Measurements from ENCODE around the gene ACOT11. TPM values are rescaled to one million over a fixed set of nuclear protein-coding genes. Genes with fewer than 3 reads are reported as not detected.

ACOT11 gene
- total and polyA plus RNA-seq, 4 experiments from 2014 or later: 0.64 to 1.00 TPM; not detected in 2

GRCh38 chr1:54546651-54547401, 1.2 kb upstream of the ACOT11 start:
- no peak overlapping the region for H3K27ac ChIP-seq (ENCODE audit: low read depth, low read length)
- Mint-ChIP-seq H3K4me3 (no peak overlapping the region), H3K4me1 (peaks cover 4 to 20% (median 5%) of the 10 kb centered on the region in 4 donors), H3K27ac (peak overlapping the region in 2 of 7 donors; percentile 6 to 36), H3K9me3 (no peaks in the 10 kb centered on the region), H3K36me3 (no peaks in the 10 kb centered on the region), H3K27me3 (no peaks in the 10 kb centered on the region)
- H3K27me3 ChIP-seq (ENCODE audit: insufficient read depth, low read length): no peaks in the 10 kb centered on the region
- ChIA-PET CTCF (ENCODE audit: partially characterized antibody) (no interaction called here), POLR2A (ENCODE audit: partially characterized antibody) (no interaction called here)
- peaks cover 10% of the 10 kb centered on the region for H3K4me1 ChIP-seq (ENCODE audit: insufficient read depth, low read length)
- H3K9me3 ChIP-seq (ENCODE audit: control insufficient read depth in 1 of 2, low read length in 2 of 2): no peaks in the 10 kb centered on the region
- no peak overlapping the region for H3K4me3 ChIP-seq (ENCODE audit: low read length in 2 of 2)
- no peaks in the 10 kb centered on the region for H3K36me3 ChIP-seq (ENCODE audit: insufficient read depth, low read length)
- intact Hi-C loops (cut with micrococcal nuclease): no loop called here
- DNase-seq: no peak

- Mint-ChIP-seq H3K4me3 (no peak overlapping the region), H3K27ac (peak overlapping the region in 1 of 7 donors; percentile 68), H3K36me3 (no peaks in the 10 kb centered on the region), H3K9me3 (no peaks in the 10 kb centered on the region), H3K4me1 (peaks cover 0 to 10% (median 0%) of the 10 kb centered on the region in 4 donors), H3K27me3 (no peaks in the 10 kb centered on the region)
- ChIA-PET POLR2A (ENCODE audit: partially characterized antibody) (no interaction called here), CTCF (ENCODE audit: partially characterized antibody) (interaction anchor here (1.3 kb wide), 1 partner anchor 14 kb away, joined by 3 read pairs; no protein-coding TSS in a partner anchor)
- Histone ChIP-seq H3K27ac (ENCODE audit: low read depth, low read length) (no peak overlapping the region), H3K4me1 (ENCODE audit: insufficient read depth, low read length) (no peaks in the 10 kb centered on the region), H3K9me3 (ENCODE audit: control insufficient read depth in 1 of 2, low read length in 2 of 2) (no peaks in the 10 kb centered on the region), H3K4me3 (ENCODE audit: low read length in 2 of 2) (no peak overlapping the region), H3K27me3 (ENCODE audit: insufficient read depth, low read length) (no peaks in the 10 kb centered on the region), H3K36me3 (ENCODE audit: insufficient read depth, low read length) (no peaks in the 10 kb centered on the region)
- intact Hi-C loops (cut with micrococcal nuclease): no loop called here
- DNase-seq: no peak
Observed at GRCh38 chr1:54548389-54549044, 489 bp downstream of the ACOT11 start.

- no peaks in the 10 kb centered on the region for H3K27me3 ChIP-seq (ENCODE audit: insufficient read depth, low read length)
- POLR2A ChIA-PET (ENCODE audit: partially characterized antibody): no interaction called here
- Mint-ChIP-seq H3K36me3 (no peaks in the 10 kb centered on the region), H3K27ac (no peak overlapping the region), H3K9me3 (no peaks in the 10 kb centered on the region), H3K27me3 (no peaks in the 10 kb centered on the region), H3K4me3 (no peak overlapping the region), H3K4me1 (peaks cover 0 to 8% (median 0%) of the 10 kb centered on the region in 4 donors)
- no peaks in the 10 kb centered on the region for H3K4me1 ChIP-seq (ENCODE audit: insufficient read depth, low read length)
- no peaks in the 10 kb centered on the region for H3K9me3 ChIP-seq (ENCODE audit: control insufficient read depth in 1 of 2, low read length in 2 of 2)
- no peak overlapping the region for H3K27ac ChIP-seq (ENCODE audit: low read depth, low read length)
- no peaks in the 10 kb centered on the region for H3K36me3 ChIP-seq (ENCODE audit: insufficient read depth, low read length)
- DNase-seq: no peak
- intact Hi-C loops (cut with micrococcal nuclease): no loop called here
- no peak overlapping the region for H3K4me3 ChIP-seq (ENCODE audit: low read length in 2 of 2)
- CTCF ChIA-PET (ENCODE audit: partially characterized antibody): interaction anchor here (1.1 to 1.3 kb wide), 2 partner anchors 14 to 431 kb away, joined by 3 read pairs; no protein-coding TSS in a partner anchor
Observed at GRCh38 chr1:54549181-54549924, 1.3 kb downstream of the ACOT11 start.

- CTCF ChIA-PET (ENCODE audit: partially characterized antibody): no interaction called here
- Histone ChIP-seq H3K9me3 (ENCODE audit: control insufficient read depth in 1 of 2, low read length in 2 of 2) (no peaks in the 10 kb centered on the region), H3K4me1 (ENCODE audit: insufficient read depth, low read length) (no peaks in the 10 kb centered on the region), H3K36me3 (ENCODE audit: insufficient read depth, low read length) (no peaks in the 10 kb centered on the region), H3K27me3 (ENCODE audit: insufficient read depth, low read length) (no peaks in the 10 kb centered on the region), H3K27ac (ENCODE audit: low read depth, low read length) (no peak overlapping the region), H3K4me3 (ENCODE audit: low read length in 2 of 2) (no peak overlapping the region)
- Mint-ChIP-seq H3K36me3 (peaks cover 0 to 3% of the 10 kb centered on the region in 2 donors), H3K4me3 (no peak overlapping the region), H3K4me1 (no peaks in the 10 kb centered on the region), H3K27me3 (no peaks in the 10 kb centered on the region), H3K27ac (no peak overlapping the region), H3K9me3 (peaks cover 0 to 7% (median 1%) of the 10 kb centered on the region in 8 donors)
- intact Hi-C loops (cut with micrococcal nuclease): no loop called here
- DNase-seq: no peak
- POLR2A ChIA-PET (ENCODE audit: partially characterized antibody): no interaction called here
Observed at GRCh38 chr1:54551891-54552290, 3.9 kb downstream of the ACOT11 start.

- no peaks in the 10 kb centered on the region for H3K9me3 ChIP-seq (ENCODE audit: control insufficient read depth in 1 of 2, low read length in 2 of 2)
- no peaks in the 10 kb centered on the region for H3K4me1 Mint-ChIP-seq
- peaks cover 0 to 7% (median 1%) of the 10 kb centered on the region in 8 donors for H3K9me3 Mint-ChIP-seq
- H3K27me3 ChIP-seq (ENCODE audit: insufficient read depth, low read length): no peaks in the 10 kb centered on the region
- H3K4me3 Mint-ChIP-seq: no peak overlapping the region
- peaks cover 0 to 3% of the 10 kb centered on the region in 2 donors for H3K36me3 Mint-ChIP-seq
- peak overlapping the region in 1 of 7 donors; percentile 1 for H3K27ac Mint-ChIP-seq
- ChIA-PET CTCF (ENCODE audit: partially characterized antibody) (no interaction called here), POLR2A (ENCODE audit: partially characterized antibody) (no interaction called here)
- intact Hi-C loops (cut with micrococcal nuclease): no loop called here
- H3K4me3 ChIP-seq (ENCODE audit: low read length in 2 of 2): no peak overlapping the region
- no peaks in the 10 kb centered on the region for H3K27me3 Mint-ChIP-seq
- H3K27ac ChIP-seq (ENCODE audit: low read depth, low read length): no peak overlapping the region
- no peak for DNase-seq
- H3K4me1 ChIP-seq (ENCODE audit: insufficient read depth, low read length): no peaks in the 10 kb centered on the region
- no peaks in the 10 kb centered on the region for H3K36me3 ChIP-seq (ENCODE audit: insufficient read depth, low read length)
Observed at GRCh38 chr1:54553602-54554313, 5.7 kb downstream of the ACOT11 start.

GRCh38 chr1:54556110-54556509, 8.1 kb downstream of the ACOT11 start:
- POLR2A ChIA-PET (ENCODE audit: partially characterized antibody): no interaction called here
- H3K27me3 ChIP-seq (ENCODE audit: insufficient read depth, low read length): no peaks in the 10 kb centered on the region
- Mint-ChIP-seq H3K9me3 (peaks cover 0 to 7% (median 1%) of the 10 kb centered on the region in 8 donors), H3K4me1 (no peaks in the 10 kb centered on the region), H3K27ac (no peak overlapping the region), H3K36me3 (peaks cover 0 to 3% of the 10 kb centered on the region in 2 donors), H3K27me3 (peaks cover 0 to 1% of the 10 kb centered on the region in 2 donors), H3K4me3 (no peak overlapping the region)
- H3K4me1 ChIP-seq (ENCODE audit: insufficient read depth, low read length): no peaks in the 10 kb centered on the region
- H3K27ac ChIP-seq (ENCODE audit: low read depth, low read length): no peak overlapping the region
- no peak overlapping the region for H3K4me3 ChIP-seq (ENCODE audit: low read length in 2 of 2)
- CTCF ChIA-PET (ENCODE audit: partially characterized antibody): no interaction called here
- no peaks in the 10 kb centered on the region for H3K36me3 ChIP-seq (ENCODE audit: insufficient read depth, low read length)
- intact Hi-C loops (cut with micrococcal nuclease): no loop called here
- no peak for DNase-seq
- no peaks in the 10 kb centered on the region for H3K9me3 ChIP-seq (ENCODE audit: control insufficient read depth in 1 of 2, low read length in 2 of 2)

Data from CD4-positive, alpha-beta memory T cell (primary cell).